ENCODE results near the gene RCAN1. TPM values are rescaled to one million over a fixed set of nuclear protein-coding genes. Genes with fewer than 3 reads are reported as not detected.
"Not testable (repeated sequence)": the region's sequence is repeated elsewhere in the genome, so short reads cannot be mapped to it uniquely, and the experiment has no call there.

Gene RCAN1
- total RNA-seq, 1 experiment from 2014 or later: 14.4 TPM

DNA sequence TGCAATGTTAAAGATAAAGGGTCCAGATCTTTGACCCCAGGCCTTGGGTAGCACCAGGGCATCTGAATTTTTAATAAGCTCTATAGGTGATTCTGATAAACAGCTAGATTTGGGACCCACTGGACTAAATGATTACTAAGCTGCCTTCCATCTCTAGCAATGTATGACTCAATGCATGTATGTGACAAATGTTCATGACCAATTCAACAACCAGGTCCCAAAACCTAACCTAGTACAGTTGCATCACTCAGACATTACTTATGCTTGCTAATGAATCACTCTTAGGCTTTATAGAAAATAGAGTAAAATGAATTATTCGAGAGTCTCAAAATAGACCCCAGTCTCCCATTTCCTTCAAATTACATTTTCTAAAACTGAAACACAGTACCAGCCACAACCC, 35.5 kb downstream of the RCAN1 start:
- in situ Hi-C loops (cut with HindIII; ENCODE audit: low sequenced_read_pairs): no loop called here
- DNase-seq (ENCODE audit: low spot score): no peak

DNA sequence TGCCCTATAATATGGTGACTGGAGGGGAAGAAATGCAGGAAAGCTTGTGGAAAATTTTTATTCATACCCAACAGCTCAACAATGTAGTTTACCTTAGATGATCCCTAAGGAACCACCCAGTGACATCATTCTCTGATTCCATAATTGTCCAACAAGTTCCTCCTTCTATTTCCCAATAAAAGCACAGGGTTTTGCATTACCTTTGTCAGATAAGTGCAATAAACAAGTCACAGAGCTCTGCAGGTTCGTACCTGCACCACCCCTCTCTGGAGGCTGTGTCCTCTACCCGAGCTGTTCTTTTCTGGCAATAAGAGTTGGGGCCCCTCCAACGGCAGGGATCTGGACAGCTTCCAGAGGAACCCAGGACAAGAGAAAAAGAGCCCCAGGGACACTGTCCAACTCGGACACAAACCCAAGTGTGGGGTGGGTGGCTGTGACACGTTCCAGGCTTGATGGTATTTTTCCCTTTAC, 38.8 kb downstream of the RCAN1 start:
- in situ Hi-C loops (cut with HindIII; ENCODE audit: low sequenced_read_pairs): no loop called here
- DNase-seq (ENCODE audit: low spot score): no peak

GRCh38 chr21:34574601-34575529, 40.0 kb downstream of the RCAN1 start:
- no peak for DNase-seq (ENCODE audit: low spot score)
- in situ Hi-C loops (cut with HindIII; ENCODE audit: low sequenced_read_pairs): no loop called here

DNA sequence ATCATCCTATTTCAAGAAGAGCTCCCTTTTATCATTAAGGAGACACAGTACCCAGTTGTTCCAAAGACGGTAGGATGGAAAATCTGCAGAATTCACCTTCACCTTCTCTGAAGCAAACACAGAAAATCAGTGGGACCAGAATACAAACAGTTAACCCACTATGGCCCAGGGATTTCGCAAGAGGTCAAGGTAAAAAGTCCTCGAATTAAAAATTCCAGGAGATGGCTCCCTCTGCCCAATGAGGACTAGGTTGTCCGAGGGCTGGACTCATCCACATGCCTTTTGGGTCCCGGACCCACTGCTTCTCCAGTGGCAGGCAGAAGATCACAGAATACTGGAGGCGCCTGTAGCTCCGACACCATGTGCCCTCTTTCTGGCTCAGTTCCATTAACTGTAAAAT, 42.9 kb downstream of the RCAN1 start:
- DNase-seq (ENCODE audit: low spot score): no peak
- in situ Hi-C loops (cut with HindIII; ENCODE audit: low sequenced_read_pairs): no loop called here

DNA sequence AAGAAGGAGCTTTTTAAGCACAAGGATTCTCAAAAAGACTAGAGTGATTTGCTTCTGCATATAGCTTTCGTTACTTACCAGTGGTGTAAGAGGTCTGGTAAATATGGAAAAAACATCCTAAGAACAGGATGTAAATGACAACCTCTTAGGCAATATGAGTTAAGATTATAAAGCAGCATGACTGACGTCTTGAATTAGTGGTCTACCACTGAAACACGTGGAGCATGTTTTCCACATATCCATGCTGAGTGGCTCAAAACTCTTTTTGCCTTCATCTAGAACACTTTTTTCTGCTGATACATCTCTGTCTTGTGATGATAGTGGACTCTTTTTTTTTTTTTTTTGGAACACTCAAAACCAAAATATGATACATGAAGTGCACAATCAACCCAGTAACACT, 44.6 kb downstream of the RCAN1 start:
- DNase-seq (ENCODE audit: low spot score): no peak
- in situ Hi-C loops (cut with HindIII; ENCODE audit: low sequenced_read_pairs): no loop called here

- DNase-seq (ENCODE audit: low spot score): no peak
- in situ Hi-C loops (cut with HindIII; ENCODE audit: low sequenced_read_pairs): no loop called here
Observed at GRCh38 chr21:34569381-34569979, 45.4 kb downstream of the RCAN1 start.

DNA sequence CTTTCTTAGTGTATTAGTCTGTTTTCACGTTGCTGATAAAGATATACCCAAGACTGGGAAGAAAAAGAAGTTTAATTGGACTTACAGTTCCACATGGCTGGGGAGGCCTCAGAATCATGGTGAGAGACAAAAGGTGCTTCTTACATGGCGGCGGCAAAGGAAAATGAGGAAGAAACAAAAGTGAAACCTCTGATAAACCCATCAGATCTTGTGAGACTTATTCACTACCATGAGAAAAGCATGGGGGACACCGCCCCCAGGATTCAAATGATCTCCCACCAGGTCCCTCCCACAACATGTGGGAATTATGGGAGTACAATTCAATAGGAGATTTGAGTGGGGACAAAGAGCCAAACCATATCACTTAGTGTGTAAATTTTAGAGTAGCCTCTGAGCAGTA, 46.1 kb downstream of the RCAN1 start:
- in situ Hi-C loops (cut with HindIII; ENCODE audit: low sequenced_read_pairs); DNase-seq (ENCODE audit: low spot score): not testable (repeated sequence)

GRCh38 chr21:34567604-34568155, 47.2 kb downstream of the RCAN1 start:
- in situ Hi-C loops (cut with HindIII; ENCODE audit: low sequenced_read_pairs): no loop called here
- DNase-seq (ENCODE audit: low spot score): no peak

GRCh38 chr21:34565238-34565637, 49.7 kb downstream of the RCAN1 start:
- no peak for DNase-seq (ENCODE audit: low spot score)
- in situ Hi-C loops (cut with HindIII; ENCODE audit: low sequenced_read_pairs): no loop called here

- DNase-seq (ENCODE audit: low spot score); in situ Hi-C loops (cut with HindIII; ENCODE audit: low sequenced_read_pairs): not testable (repeated sequence)
Observed at GRCh38 chr21:34563370-34563769, 51.5 kb downstream of the RCAN1 start.

DNA sequence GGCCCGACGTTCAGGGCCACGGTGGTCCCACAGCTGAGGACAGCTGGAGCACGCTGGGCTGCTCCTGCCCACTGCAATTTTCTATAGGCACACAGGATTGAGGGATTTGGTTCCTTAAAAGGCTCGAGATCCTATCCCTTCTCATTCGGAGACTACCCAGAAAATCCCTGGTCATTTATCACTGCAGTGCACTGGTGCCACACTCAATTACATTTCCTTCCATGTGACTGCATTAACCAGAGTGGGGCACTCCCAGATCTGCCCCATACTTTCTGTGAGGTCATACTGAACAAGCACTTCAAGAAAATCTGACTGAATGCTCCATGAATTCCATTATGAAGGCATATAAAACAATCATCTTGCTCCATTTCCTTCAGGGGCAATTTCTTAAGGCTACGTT, 53.1 kb downstream of the RCAN1 start:
- in situ Hi-C loops (cut with HindIII; ENCODE audit: low sequenced_read_pairs): no loop called here

GRCh38 chr21:34560609-34561008, 54.3 kb downstream of the RCAN1 start:
- DNase-seq (ENCODE audit: low spot score): no peak
- in situ Hi-C loops (cut with HindIII; ENCODE audit: low sequenced_read_pairs): no loop called here

More for the DNA sequence above, 53.1 kb downstream of the RCAN1 start:
- DNase-seq (ENCODE audit: low spot score): no peak

DNA sequence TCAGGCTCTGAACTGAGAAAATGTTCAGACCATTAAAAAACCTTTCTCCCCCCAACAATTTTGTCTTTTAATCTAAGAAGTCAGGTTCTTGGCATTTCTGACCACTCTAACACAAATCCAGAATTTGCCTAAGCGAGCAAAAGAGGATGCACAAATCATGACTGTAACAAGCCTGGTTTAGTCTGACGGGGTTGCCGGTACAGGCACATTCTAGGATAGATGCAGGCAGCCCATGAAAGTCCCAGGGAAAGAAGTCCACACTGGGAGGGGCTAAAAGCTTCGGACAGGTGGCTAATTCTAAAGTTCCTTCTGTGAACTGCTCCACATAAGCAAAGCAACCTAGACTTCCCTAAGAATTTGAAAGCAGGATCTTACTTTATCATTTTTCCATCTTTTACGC, 54.9 kb downstream of the RCAN1 start:
- in situ Hi-C loops (cut with HindIII; ENCODE audit: low sequenced_read_pairs): no loop called here
- DNase-seq (ENCODE audit: low spot score): no peak

GRCh38 chr21:34559089-34559631, 55.8 kb downstream of the RCAN1 start:
- DNase-seq (ENCODE audit: low spot score): no peak
- in situ Hi-C loops (cut with HindIII; ENCODE audit: low sequenced_read_pairs): no loop called here

DNA sequence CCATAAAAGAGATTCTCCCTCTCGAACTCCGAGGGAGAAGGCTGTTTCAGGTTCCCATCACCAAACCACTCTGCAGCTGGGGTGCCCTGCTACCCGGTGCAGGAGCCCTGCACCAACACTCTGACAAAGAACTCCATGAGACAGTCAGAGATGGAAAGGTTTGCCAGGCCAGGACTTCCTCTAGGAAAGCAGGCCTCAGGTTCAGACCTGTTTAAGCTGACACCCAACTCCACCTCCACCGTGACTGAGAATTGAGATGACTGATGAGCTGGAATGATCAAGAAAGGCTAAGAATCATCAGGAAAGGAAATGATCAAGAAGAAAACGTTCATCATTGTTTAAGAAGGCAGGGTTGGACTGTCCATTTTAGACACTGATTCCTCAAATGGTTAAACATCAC, 56.7 kb downstream of the RCAN1 start:
- no peak for DNase-seq (ENCODE audit: low spot score)
- in situ Hi-C loops (cut with HindIII; ENCODE audit: low sequenced_read_pairs): no loop called here

DNA sequence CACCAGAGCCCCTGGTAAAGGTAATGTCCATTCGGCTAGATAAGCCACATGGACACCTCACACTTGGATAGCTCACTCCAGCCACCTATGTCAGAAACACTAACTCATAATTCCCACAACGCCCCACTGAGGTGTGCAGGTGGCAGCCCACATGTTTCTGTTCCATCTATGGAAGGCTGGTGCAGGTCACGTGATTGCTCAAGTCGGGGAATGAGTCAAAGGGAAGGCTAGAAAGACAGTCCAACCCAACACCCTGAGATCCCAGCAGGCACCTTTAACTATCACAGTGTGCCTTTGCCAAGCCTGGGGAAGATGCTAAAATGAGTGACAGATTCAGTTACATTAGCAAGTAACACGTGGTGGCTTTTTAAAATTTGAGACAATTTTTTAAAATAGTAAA, 57.7 kb downstream of the RCAN1 start:
- in situ Hi-C loops (cut with HindIII; ENCODE audit: low sequenced_read_pairs): no loop called here
- DNase-seq (ENCODE audit: low spot score): no peak

DNA sequence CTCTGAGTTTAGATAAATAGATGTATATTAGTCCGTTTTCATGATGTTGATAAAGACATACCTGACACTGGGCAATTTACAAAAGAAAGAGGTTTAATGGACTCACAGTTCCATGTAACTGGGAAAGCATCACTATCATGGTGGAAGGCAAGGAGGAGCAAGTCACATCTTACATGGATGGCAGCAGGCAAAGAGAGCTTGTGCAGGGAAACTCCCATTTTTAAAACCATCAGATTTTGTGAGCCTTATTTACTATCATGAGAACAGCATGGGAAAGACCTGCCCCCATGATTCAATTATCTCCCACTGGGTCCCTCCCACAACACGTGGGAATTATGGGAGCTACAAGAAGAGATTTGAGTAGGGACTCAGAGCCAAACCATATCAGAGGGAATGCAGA, 60.2 kb downstream of the RCAN1 start:
- in situ Hi-C loops (cut with HindIII; ENCODE audit: low sequenced_read_pairs); DNase-seq (ENCODE audit: low spot score): not testable (repeated sequence)

DNA sequence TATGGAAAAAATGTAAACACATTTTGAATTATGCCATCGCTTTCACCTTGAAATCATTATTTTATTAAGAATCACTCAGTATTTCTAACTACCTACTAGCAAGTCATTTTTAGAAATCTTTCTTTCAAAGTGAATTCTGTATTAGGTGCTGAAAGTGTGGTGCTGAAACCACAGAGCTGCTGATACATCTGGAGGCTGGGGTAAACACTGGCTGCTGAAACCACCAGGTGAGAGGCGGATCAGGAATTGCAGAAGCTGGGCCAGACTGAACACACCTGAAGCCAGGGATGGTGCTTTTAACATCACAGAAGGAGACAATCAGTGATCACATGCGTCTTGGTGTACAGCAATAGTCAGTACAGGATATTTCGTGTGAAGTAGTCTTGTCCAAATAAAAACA, 60.7 kb downstream of the RCAN1 start:
- no peak for DNase-seq (ENCODE audit: low spot score)
- in situ Hi-C loops (cut with HindIII; ENCODE audit: low sequenced_read_pairs): no loop called here

DNA sequence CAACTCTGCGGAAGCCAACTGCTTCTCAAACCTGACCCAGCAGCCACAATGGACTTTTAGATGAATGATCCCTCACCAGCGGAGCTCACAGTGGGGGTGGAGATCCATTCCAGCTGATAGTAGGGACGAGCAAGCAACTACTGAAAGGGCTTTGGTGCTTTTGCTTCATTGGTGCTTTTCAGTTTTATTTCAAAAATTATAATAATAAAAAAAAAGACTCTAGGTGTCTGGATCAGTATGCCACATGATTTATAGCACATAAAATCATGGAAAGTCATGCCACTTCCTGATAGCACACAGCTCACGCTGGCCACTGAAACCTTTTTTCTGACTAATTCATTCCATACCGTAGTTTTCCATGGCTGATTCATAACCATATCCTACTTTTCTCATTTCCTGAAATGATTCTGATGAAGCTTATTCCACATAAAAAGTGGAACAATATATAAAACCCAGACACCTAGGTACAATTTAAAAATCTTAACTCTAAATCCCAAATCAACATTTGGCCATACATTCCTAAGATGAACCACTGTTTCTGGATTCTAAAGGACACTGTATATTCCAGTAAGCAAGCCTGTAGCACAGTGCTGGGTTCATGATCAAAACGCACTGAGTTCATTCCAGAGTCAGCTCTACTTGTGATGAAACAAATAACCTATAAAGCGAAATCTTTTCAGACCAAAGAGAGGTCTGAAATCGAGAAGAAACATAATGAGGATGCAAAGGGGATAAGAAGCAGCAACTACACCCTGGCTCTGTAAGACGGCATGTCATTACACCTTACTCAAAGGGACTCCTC, 61.6 kb downstream of the RCAN1 start:
- in situ Hi-C loops (cut with HindIII; ENCODE audit: low sequenced_read_pairs): no loop called here
- no peak for DNase-seq (ENCODE audit: low spot score)
